Common myeloid progenitor, CD34-positive (primary cell): ENCODE results near the gene NUDT6.

Experiments used
- CTCF ChIA-PET: fragments of 350-600 bp; sonication (Branson Sonifier 250); formaldehyde crosslinking; loops from one replicate; lab custom pipeline; 2021; ENCODE audit warnings: antibody characterized with exemption; lab: Charles Lee
- POLR2A ChIA-PET: fragments of 350-600 bp; sonication (Branson Sonifier 250); formaldehyde crosslinking; loops from one replicate; lab custom pipeline; 2021; ENCODE audit warnings: antibody characterized with exemption; lab: Charles Lee
- DNase-seq, 3 donors: peaks; one replicate each; pipeline versions ENCODE4 v3.0.0 to v3.0.0-alpha.2; 2013
- H3K27ac ChIP-seq, 2 experiments: 1 replicate in 1 of 2; 2 replicates in 1 of 2; pipeline ENCODE4 v1.7.0; 2013; ENCODE audit warnings: inconsistent platforms in 2 of 2, low read length in 2 of 2, mild to moderate bottlenecking in 2 of 2, low read depth in 1 of 2, moderate library complexity in 1 of 2; ENCODE audit not compliant: severe bottlenecking in 2 of 2, insufficient read depth in 1 of 2, poor library complexity in 1 of 2
- H3K27me3 ChIP-seq, 5 experiments: replicated peaks in 2 of 5; 1 replicate in 3 of 5; 2 replicates in 2 of 5; pipeline versions ENCODE4 v1.6.1 to v1.7.0; 2013; ENCODE audit warnings: low read length in 4 of 5, mild to moderate bottlenecking in 2 of 5, moderate library complexity in 2 of 5, inconsistent platforms in 1 of 5; ENCODE audit not compliant: insufficient read depth in 5 of 5, control insufficient read depth in 4 of 5
- H3K36me3 ChIP-seq, 4 experiments: 1 replicate in 2 of 4; 2 replicates in 2 of 4; pipeline versions ENCODE4 v1.6.1 to v1.7.0; 2013; ENCODE audit warnings: low read length in 3 of 4, control low read depth in 1 of 4, mild to moderate bottlenecking in 1 of 4; ENCODE audit not compliant: control insufficient read depth in 4 of 4, insufficient read depth in 4 of 4
- H3K4me1 ChIP-seq, 4 experiments: 1 replicate in 3 of 4; 2 replicates in 1 of 4; pipeline versions ENCODE4 v1.6.1 to v1.7.1; 2013; ENCODE audit warnings: low read length in 3 of 4, mild to moderate bottlenecking in 3 of 4, control low read depth in 1 of 4, inconsistent platforms in 1 of 4, moderate library complexity in 1 of 4; ENCODE audit not compliant: control insufficient read depth in 4 of 4, insufficient read depth in 4 of 4; ENCODE audit errors: control extremely low read depth in 1 of 4
- H3K4me3 ChIP-seq, 7 experiments: 1 replicate in 4 of 7; 2 replicates in 3 of 7; pipeline versions ENCODE4 v1.5.1 to v1.7.0; 2013; ENCODE audit warnings: mild to moderate bottlenecking in 7 of 7, low read length in 6 of 7, moderate library complexity in 6 of 7, inconsistent platforms in 2 of 7, low read depth in 2 of 7, control low read depth in 1 of 7; ENCODE audit not compliant: insufficient read depth in 4 of 7, control insufficient read depth in 1 of 7; ENCODE audit errors: extremely low read depth in 1 of 7
- H3K9me3 ChIP-seq, 5 experiments: 1 replicate in 4 of 5; 2 replicates in 1 of 5; pipeline versions ENCODE4 v1.6.1 to v1.7.1; 2013; ENCODE audit warnings: low read length in 4 of 5, mild to moderate bottlenecking in 2 of 5, inconsistent platforms in 1 of 5, low read depth in 1 of 5, moderate library complexity in 1 of 5; ENCODE audit not compliant: control insufficient read depth in 4 of 5, insufficient read depth in 2 of 5; ENCODE audit errors: control extremely low read depth in 1 of 5
- WGBS: methylation state at CpG from one replicate; pipeline ENCODE4 v1.1.5; 2013; ENCODE audit not compliant: insufficient coverage; 5-methylcytosine and 5-hydroxymethylcytosine counted together

NUDT6 gene

DNA sequence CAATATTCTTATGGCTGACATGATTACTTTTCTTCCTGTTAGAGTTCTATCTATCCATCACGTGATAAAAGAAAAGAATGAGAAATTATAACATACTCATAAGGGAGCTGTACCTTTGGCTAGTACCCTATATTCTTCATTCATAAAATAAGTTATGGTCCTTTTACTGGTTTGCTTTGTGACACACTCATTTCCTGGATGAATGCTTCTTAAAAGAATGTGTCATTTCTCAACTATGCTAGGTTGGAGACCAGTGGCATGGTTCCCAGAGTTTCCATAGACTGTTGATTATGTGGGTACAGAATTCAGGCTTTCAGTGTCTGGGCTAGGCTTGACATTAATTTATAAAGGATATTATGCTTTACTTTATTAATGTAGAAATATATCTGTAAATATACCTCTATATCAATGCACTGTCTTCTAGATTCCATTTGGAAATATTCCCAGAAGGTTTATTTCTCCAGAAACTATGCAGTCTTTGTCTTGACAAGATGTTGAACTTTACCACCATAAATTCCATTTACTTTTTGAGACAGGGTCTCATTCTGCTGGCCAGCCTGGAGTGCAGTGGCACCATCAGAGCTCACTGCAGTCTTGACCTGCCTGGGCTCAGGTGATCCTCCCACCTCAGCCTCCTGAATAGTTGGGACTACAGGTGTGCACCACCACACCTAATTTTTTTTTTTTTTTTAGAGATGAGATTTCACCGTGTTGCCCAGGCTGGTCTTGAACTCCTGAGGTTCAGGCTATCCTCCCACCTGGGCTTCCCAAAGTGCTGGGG is 23.8 kb downstream of the NUDT6 start:
- H3K4me3 ChIP-seq, result no peak overlapping the region
- POLR2A ChIA-PET, result no interaction called here
- H3K4me1 ChIP-seq, result no peaks in the 10 kb centered on the region
- H3K9me3 ChIP-seq, result no peaks in the 10 kb centered on the region
- no peak overlapping the region for H3K27ac ChIP-seq
- DNase-seq, result no peak
- CTCF ChIA-PET, result interaction anchor here (1.0 kb wide), 1 partner anchor 16 kb away, joined by 3 read pairs; no protein-coding TSS in a partner anchor
- WGBS, result no CpG with 5 or more reads among the region's 2 CpGs
- no peaks in the 10 kb centered on the region for H3K27me3 ChIP-seq
- H3K36me3 ChIP-seq, result peaks cover 0 to 9% (median 0%) of the 10 kb centered on the region in 4 experiments

DNA sequence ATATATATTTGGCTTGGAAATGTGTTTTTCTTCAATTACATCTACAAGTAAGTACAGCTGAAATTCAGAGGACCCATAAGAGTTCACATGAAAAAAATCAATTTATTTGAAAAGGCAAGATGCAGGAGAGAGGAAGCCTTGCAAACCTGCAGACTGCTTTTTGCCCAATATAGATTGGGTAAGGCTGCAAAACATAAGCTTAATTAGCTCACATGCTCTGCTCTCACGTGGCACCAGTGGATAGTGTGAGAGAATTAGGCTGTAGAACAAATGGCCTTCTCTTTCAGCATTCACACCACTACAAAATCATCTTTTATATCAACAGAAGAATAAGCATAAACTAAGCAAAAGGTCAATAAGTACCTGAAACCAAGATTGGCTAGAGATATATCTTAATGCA is 26.1 kb downstream of the NUDT6 start:
- Histone ChIP-seq H3K9me3 (no peaks in the 10 kb centered on the region), H3K36me3 (peaks cover 0 to 7% (median 4%) of the 10 kb centered on the region in 4 experiments), H3K4me3 (no peak overlapping the region), H3K4me1 (no peaks in the 10 kb centered on the region), H3K27ac (no peak overlapping the region), H3K27me3 (no peaks in the 10 kb centered on the region)
- ChIA-PET POLR2A (no interaction called here), CTCF (interaction anchor here (1.0 to 1.4 kb wide), 2 partner anchors 18 to 34 kb away, joined by 3 to 4 read pairs; no protein-coding TSS in a partner anchor)
- DNase-seq, result no peak
- no CpG with 5 or more reads among the region's 1 CpG for WGBS

DNA sequence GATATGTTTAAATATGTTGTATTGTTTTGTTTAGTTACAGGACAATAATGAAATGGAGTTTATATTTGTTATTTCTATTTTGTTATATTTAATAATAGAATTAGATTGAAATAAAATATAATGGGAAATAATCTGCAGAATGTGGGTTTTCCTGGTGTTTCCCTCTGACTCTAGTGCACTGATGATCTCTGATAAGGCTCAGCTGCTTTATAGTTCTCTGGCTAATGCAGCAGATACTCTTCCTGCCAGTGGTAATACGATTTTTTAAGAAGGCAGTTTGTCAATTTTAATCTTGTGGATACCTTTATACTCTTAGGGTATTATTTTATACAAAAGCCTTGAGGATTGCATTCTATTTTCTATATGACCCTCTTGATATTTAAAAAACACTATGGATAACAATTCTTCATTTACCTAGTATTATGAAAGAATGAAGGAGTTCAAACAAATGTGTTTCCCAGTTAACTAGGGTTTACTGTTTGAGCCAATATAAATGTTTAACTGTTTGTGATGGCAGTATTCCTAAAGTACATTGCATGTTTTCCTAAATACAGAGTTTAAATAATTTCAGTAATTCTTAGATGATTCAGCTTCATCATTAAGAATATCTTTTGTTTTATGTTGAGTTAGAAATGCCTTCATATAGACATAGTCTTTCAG is 26.9 kb downstream of the NUDT6 start:
- ChIA-PET POLR2A (no interaction called here), CTCF (interaction anchor here (1.0 to 1.4 kb wide), 2 partner anchors 18 to 35 kb away, joined by 3 to 4 read pairs; no protein-coding TSS in a partner anchor)
- no peak overlapping the region for H3K4me3 ChIP-seq
- no peaks in the 10 kb centered on the region for H3K4me1 ChIP-seq
- H3K9me3 ChIP-seq, result no peaks in the 10 kb centered on the region
- no peak for DNase-seq
- no peaks in the 10 kb centered on the region for H3K27me3 ChIP-seq
- peaks cover 0 to 7% (median 4%) of the 10 kb centered on the region in 4 experiments for H3K36me3 ChIP-seq
- whole genome bisulfite sequencing, result no CpG with 5 or more reads among the region's 1 CpG
- no peak overlapping the region for H3K27ac ChIP-seq

DNA sequence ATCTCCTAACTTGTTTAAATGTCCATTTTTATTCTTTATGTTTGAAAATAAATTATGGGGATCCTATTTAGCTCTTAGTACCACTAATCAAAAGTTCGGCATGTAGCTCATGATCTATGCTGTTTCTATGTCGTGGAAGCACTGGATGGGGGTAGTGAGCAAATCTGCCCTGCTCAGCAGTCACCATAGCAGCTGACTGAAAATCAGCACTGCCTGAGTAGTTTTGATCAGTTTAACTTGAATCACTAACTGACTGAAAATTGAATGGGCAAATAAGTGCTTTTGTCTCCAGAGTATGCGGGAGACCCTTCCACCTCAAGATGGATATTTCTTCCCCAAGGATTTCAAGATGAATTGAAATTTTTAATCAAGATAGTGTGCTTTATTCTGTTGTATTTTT is 27.6 kb downstream of the NUDT6 start:
- ChIA-PET POLR2A (no interaction called here), CTCF (no interaction called here)
- H3K36me3 ChIP-seq, result peaks cover 0 to 7% (median 4%) of the 10 kb centered on the region in 4 experiments

DNA sequence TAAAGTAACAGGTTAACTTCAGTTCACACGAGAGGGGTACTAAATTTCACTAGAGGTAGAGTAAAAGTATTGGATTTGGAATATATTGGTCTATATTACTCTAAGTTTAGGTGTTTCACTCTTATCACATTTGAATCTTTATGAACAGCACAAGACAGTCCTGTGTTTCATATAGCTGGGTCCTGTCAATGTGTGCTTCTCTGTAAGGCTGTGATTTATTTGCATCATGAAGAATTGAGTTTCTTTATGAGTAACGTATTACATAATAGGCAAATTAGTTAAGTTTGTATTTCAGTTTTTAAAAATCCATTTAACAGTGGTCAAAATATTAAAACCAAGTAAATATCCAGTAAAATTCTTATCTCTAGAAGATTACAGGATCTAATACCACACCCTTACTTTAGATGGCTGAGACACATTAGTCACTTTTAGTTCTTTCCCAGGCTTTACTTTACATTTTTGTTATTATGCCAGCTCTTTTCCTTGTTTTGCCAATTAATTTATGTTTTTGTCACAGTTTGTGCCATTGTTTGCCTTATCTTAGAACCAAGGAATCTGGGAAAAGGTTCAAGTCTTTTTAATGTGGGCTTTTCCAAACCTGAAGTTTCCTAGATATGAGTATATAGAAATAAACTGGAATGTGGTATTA is 32.1 kb downstream of the NUDT6 start:
- Histone ChIP-seq H3K27me3 (no peaks in the 10 kb centered on the region), H3K4me1 (no peaks in the 10 kb centered on the region), H3K9me3 (no peaks in the 10 kb centered on the region), H3K4me3 (no peak overlapping the region), H3K27ac (no peak overlapping the region), H3K36me3 (peaks cover 2 to 7% (median 3%) of the 10 kb centered on the region in 4 experiments)
- CTCF ChIA-PET, result no interaction called here
- no peak for DNase-seq
- POLR2A ChIA-PET, result no interaction called here
- WGBS, result no CpG with 5 or more reads among the region's 2 CpGs

More for the DNA sequence above, 27.6 kb downstream of the NUDT6 start:
- H3K4me1 ChIP-seq, result no peaks in the 10 kb centered on the region
- no peak for DNase-seq
- H3K27ac ChIP-seq, result no peak overlapping the region
- no peaks in the 10 kb centered on the region for H3K27me3 ChIP-seq
- WGBS, result 100% methylated on average over 2 of the region's 3 CpGs
- H3K4me3 ChIP-seq, result no peak overlapping the region
- no peaks in the 10 kb centered on the region for H3K9me3 ChIP-seq

DNA sequence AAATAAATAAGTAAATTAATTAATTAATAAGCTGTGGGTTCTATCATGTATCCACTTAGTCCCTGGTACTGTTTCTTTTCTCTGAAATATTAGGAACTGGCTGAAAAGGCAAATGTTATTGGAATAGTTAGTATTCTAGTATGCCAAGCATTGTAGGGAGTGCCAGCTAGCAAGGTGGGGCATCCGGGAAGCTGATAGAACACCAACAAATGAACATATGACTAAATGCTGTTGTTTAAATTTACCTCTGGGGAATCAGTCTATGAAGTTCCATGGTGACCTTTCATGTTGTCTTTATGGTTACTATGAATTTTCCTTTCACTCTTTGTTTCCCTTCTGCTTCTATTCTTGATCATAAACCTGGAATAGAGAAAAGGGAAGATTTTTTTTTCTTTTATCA is 32.7 kb downstream of the NUDT6 start:
- CTCF ChIA-PET, result no interaction called here
- POLR2A ChIA-PET, result no interaction called here
- Histone ChIP-seq H3K9me3 (no peaks in the 10 kb centered on the region), H3K27me3 (no peaks in the 10 kb centered on the region), H3K4me3 (no peak overlapping the region), H3K36me3 (peaks cover under 1 to 7% (median 3%) of the 10 kb centered on the region in 4 experiments), H3K4me1 (no peaks in the 10 kb centered on the region), H3K27ac (no peak overlapping the region)
- DNase-seq, result no peak
- WGBS, result no CpG with 5 or more reads among the region's 1 CpG
